Testis (tissue), 3 donors: ENCODE results near the gene MMP20. TPM values are rescaled to one million over a fixed set of nuclear protein-coding genes. Genes with fewer than 3 reads are reported as not detected.

Experiments
- DNase-seq: peaks from one replicate; pipeline ENCODE4 v3.0.0-alpha.2; 2019
- H3K27ac ChIP-seq, 2 donors: fragments of 200-600 bp; sonication (generic); one replicate each; pipeline ENCODE4 v1.5.1; 2019
- H3K27me3 ChIP-seq: fragments of 200-600 bp; sonication (generic); one replicate; pipeline ENCODE4 v1.5.1; 2019
- H3K36me3 ChIP-seq: fragments of 200-600 bp; sonication (generic); one replicate; pipeline ENCODE4 v1.5.1; 2017; ENCODE audit warnings: low read depth; ENCODE audit errors: missing control alignments
- H3K4me1 ChIP-seq: fragments of 200-600 bp; sonication (generic); one replicate; pipeline ENCODE4 v1.5.1; 2019
- H3K4me3 ChIP-seq, 2 donors: fragments of 200-600 bp; sonication (generic); one replicate each; pipeline ENCODE4 v1.5.1; 2017 to 2019
- H3K9me3 ChIP-seq: fragments of 200-600 bp; sonication (generic); one replicate; pipeline ENCODE4 v1.5.1; 2017
- POLR2A ChIP-seq: fragments of 450-650 bp; IDR thresholded peaks from one replicate; pipeline ENCODE4 v1.6.1; 2017; ENCODE audit warnings: antibody characterized with exemption, mild to moderate bottlenecking, moderate library complexity
- WGBS, 2 donors: methylation state at CpG; one replicate each; pipeline ENCODE4 v1.1.5; 2018; 5-methylcytosine and 5-hydroxymethylcytosine counted together
- intact Hi-C: fragments of 100-400 bp; cut with DNase I; formaldehyde crosslinking; loops from one replicate; pipeline ENCODE4 v1.15.1; 2023; ENCODE audit warnings: low total_unique reads
- polyA plus RNA-seq: library from polyadenylated mRNA; stranded (reverse); fragments of 350-450 nt; fragmentation: Illumina TruSeq; extraction: RNeasy Lipid Tissue Mini Kit (QIAGEN cat#74804); gene quantifications from one replicate; pipeline ENCODE4 v1.2.3, GENCODE V29; 2014; ENCODE audit warnings: low read depth, low replicate concordance; ENCODE audit not compliant: insufficient read depth
- total RNA-seq, 2 donors: library from RNA; depleted of rRNA; stranded (reverse); fragments of >200 nt; gene quantifications; one replicate each; pipeline ENCODE4 v1.2.3, GENCODE V29; 2016
- TF ChIP-seq, protein P1 (sequence below), 3 experiments: fragments of 450-650 bp in 2 of 3; fragments of 200-600 bp in 1 of 3; sonication (generic) in 1 of 3; IDR thresholded peaks; one replicate each; pipeline ENCODE4 v1.5.1; 2016 to 2019; ENCODE audit warnings: antibody characterized with exemption in 3 of 3, mild to moderate bottlenecking in 2 of 3, moderate library complexity in 1 of 3

MMP20 gene
- total and polyA plus RNA-seq, 3 donors from 2014 or later = 3.1 to 15.5 TPM; not detected in 1

DNA sequence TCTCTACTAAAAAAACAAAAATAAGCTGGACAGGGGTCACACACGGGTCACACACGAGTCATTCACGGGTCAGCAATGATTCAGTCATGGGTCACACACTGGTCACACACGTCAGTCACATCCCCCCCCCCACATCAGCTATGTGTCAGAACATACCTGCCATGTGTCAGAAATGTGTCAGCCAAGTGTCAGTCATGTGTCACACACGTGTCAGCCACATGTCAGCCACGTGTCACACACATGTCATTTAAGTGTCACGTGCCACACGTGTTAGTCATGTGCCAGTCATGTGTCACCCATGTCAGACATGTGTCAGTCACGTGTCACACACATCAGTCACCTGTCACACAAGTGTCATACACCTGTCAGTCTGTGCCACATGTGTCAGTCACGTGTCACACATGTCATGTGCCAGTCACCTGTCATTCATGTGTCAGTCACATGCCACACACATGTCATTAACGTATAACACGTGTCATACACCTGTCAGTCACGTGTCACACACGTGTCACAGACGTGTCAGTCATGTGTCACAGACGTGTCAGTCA is 28.7 kb upstream of the MMP20 start:
- no peaks in the 10 kb centered on the region for H3K27me3 ChIP-seq
- WGBS, 2 donors = 80 to 81% methylated on average over 16 of the region's 16 CpGs
- TF ChIP-seq, protein P1, sequence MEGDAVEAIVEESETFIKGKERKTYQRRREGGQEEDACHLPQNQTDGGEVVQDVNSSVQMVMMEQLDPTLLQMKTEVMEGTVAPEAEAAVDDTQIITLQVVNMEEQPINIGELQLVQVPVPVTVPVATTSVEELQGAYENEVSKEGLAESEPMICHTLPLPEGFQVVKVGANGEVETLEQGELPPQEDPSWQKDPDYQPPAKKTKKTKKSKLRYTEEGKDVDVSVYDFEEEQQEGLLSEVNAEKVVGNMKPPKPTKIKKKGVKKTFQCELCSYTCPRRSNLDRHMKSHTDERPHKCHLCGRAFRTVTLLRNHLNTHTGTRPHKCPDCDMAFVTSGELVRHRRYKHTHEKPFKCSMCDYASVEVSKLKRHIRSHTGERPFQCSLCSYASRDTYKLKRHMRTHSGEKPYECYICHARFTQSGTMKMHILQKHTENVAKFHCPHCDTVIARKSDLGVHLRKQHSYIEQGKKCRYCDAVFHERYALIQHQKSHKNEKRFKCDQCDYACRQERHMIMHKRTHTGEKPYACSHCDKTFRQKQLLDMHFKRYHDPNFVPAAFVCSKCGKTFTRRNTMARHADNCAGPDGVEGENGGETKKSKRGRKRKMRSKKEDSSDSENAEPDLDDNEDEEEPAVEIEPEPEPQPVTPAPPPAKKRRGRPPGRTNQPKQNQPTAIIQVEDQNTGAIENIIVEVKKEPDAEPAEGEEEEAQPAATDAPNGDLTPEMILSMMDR (IDR thresholded peaks at IDR 0.05) = no peak
- TF ChIP-seq POLR2A = no peak
- H3K9me3 ChIP-seq = no peaks in the 10 kb centered on the region
- H3K4me1 ChIP-seq = peaks cover 3% of the 10 kb centered on the region
- no peak overlapping the region for H3K27ac ChIP-seq
- H3K4me3 ChIP-seq = no peak overlapping the region
- intact Hi-C loops = no loop called here
- H3K36me3 ChIP-seq = no peaks in the 10 kb centered on the region
- no peak for DNase-seq

DNA sequence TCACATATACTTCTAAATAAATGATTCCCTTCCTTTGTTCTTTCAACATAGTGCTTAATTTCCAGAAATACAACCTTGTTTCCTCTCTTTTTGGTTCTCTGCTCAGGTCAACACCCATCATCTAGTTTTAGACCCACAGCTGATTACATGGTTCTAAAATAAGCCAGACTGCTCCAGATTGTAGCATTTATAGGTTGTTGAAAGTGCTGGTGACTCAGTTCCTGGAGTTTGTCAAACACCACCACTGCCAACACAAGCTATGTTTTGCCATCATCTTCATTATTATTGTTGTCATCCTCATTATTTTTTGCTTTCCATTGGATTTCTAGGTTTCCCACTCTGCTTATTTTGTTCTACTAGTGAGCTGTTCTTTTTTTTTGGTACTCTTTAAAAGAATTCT is 22.3 kb upstream of the MMP20 start:
- Histone ChIP-seq H3K9me3 (no peaks in the 10 kb centered on the region), H3K27ac (no peak overlapping the region), H3K36me3 (no peaks in the 10 kb centered on the region), H3K4me3 (no peak overlapping the region), H3K4me1 (no peaks in the 10 kb centered on the region), H3K27me3 (no peaks in the 10 kb centered on the region)
- intact Hi-C loops = no loop called here
- TF ChIP-seq, protein P1 (IDR thresholded peaks at IDR 0.05) = no peak
- TF ChIP-seq POLR2A = no peak
- no peak for DNase-seq

DNA sequence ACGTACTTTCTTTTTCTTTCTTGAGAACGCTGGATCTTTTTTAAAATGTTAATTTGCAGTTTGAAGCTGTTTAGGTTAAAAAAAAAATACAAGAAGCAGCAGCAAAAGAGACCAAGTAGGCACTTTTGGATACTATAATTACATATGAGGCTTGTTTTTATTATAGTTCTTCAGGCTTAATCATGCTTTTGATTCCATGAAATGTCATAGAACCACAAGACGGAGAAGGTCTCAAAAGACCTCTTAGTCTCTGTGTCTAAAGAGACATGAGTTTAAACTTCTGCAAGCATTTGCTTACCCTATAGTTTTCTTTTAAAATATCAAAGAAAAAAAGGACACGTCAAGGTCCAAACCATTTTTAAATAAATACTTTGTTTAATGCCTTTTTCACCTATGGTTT is 18.8 kb upstream of the MMP20 start:
- no peaks in the 10 kb centered on the region for H3K4me1 ChIP-seq
- TF ChIP-seq, protein P1 (IDR thresholded peaks at IDR 0.05) = no peak
- no peak for TF ChIP-seq POLR2A
- DNase-seq = no peak
- no peaks in the 10 kb centered on the region for H3K36me3 ChIP-seq
- 77 to 83% methylated on average over 4 of the region's 4 CpGs for WGBS, 2 donors
- no peak overlapping the region for H3K4me3 ChIP-seq
- intact Hi-C loops = no loop called here
- H3K27me3 ChIP-seq = no peaks in the 10 kb centered on the region
- no peak overlapping the region for H3K27ac ChIP-seq
- no peaks in the 10 kb centered on the region for H3K9me3 ChIP-seq

DNA sequence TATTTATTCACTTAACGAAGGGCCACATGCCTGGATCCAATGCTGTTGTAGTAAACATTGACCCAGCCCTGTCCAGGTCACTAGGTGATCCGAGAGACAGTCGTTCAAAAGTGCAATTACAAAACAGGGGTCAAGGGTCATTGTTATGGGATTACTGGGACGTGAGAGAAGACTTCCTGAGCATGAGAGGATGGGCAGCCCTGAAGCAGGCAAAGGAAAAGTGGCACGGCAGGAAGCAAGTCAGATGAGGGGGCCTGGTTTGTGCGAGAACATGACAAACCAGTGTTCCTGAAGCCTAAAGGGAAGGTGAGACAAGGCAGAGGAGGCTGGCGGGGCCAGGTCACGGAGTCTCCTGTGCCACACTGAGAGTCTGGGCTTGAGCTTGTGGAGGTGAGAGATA is 15.8 kb upstream of the MMP20 start:
- 63 to 78% methylated on average over 8 of the region's 8 CpGs for WGBS, 2 donors
- H3K27ac ChIP-seq = no peak overlapping the region
- no peak overlapping the region for H3K4me3 ChIP-seq
- no peaks in the 10 kb centered on the region for H3K4me1 ChIP-seq
- TF ChIP-seq POLR2A = no peak
- TF ChIP-seq, protein P1 (IDR thresholded peaks at IDR 0.05) = no peak
- no peak for DNase-seq
- no peaks in the 10 kb centered on the region for H3K9me3 ChIP-seq
- H3K27me3 ChIP-seq = no peaks in the 10 kb centered on the region
- H3K36me3 ChIP-seq = no peaks in the 10 kb centered on the region
- intact Hi-C loops = no loop called here

DNA sequence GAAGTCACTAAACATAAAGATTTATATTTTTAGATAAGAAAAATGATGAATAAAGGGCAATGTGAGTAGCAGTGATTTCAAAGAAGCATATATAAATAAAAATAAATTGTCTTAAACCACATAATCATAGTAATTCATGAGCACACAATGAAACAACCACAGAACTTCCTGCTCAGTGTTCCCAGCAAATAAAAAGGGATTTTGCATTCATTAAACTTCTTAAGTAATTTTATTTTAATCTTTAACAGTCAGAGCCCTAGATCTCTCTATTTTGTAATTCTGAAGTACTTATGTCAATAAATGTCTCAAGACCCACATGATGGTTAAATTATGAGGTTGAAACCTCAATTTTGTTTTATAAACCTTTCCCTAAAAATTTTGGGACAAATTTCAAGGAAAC is 14.5 kb upstream of the MMP20 start:
- intact Hi-C loops = no loop called here
- H3K4me3 ChIP-seq = no peak overlapping the region
- no peaks in the 10 kb centered on the region for H3K27me3 ChIP-seq
- no peak overlapping the region for H3K27ac ChIP-seq
- H3K9me3 ChIP-seq = no peaks in the 10 kb centered on the region
- H3K36me3 ChIP-seq = no peaks in the 10 kb centered on the region
- TF ChIP-seq, protein P1 (IDR thresholded peaks at IDR 0.05) = no peak
- no peak for TF ChIP-seq POLR2A
- no peaks in the 10 kb centered on the region for H3K4me1 ChIP-seq
- no peak for DNase-seq
